Fibroblast of lung (primary cell): ENCODE data around the gene DDI2. TPM values are rescaled to one million over a fixed set of nuclear protein-coding genes. Genes with fewer than 3 reads are reported as not detected.

Experiments
- DNase-seq, 2 donors: peaks; one replicate each; pipeline versions ENCODE4 v3.0.0 to v3.0.0-alpha.2; 2010; ENCODE audit warnings: low read depth in 2 of 2
- H2AFZ ChIP-seq: 2 replicates; pipeline ENCODE4 v1.5.1; 2012; ENCODE audit warnings: low read length, control low read depth, inconsistent platforms
- H3K27ac ChIP-seq: 2 replicates; pipeline ENCODE4 v1.5.1; 2011; ENCODE audit warnings: low read length, control low read depth; ENCODE audit not compliant: insufficient read depth
- H3K27me3 ChIP-seq: 2 replicates; pipeline ENCODE4 v1.5.1; 2011; ENCODE audit warnings: mild to moderate bottlenecking, low read length; ENCODE audit not compliant: control insufficient read depth, insufficient read depth
- H3K36me3 ChIP-seq: 2 replicates; pipeline ENCODE4 v1.5.1; 2011; ENCODE audit warnings: low read length; ENCODE audit not compliant: control insufficient read depth, insufficient read depth
- H3K4me1 ChIP-seq: 2 replicates; pipeline ENCODE4 v1.5.1; 2011; ENCODE audit warnings: low read length; ENCODE audit not compliant: control insufficient read depth, insufficient read depth; ENCODE audit errors: extremely low read depth
- H3K4me2 ChIP-seq: 2 replicates; pipeline ENCODE4 v1.5.1; 2011; ENCODE audit warnings: low read length, control low read depth; ENCODE audit not compliant: insufficient read depth; ENCODE audit errors: extremely low read depth
- H3K4me3 ChIP-seq, 4 experiments: fragments of 200-600 bp in 1 of 4; sonication (generic) in 1 of 4; replicated peaks in 1 of 4; 2 replicates each; pipeline ENCODE4 v1.5.1; 2011 to 2016; ENCODE audit warnings: low read length in 4 of 4, low read depth in 3 of 4, mild to moderate bottlenecking in 3 of 4, control low read depth in 2 of 4, inconsistent platforms in 1 of 4, mixed read lengths in 1 of 4; ENCODE audit not compliant: insufficient read depth in 1 of 4; ENCODE audit errors: control extremely low read depth in 1 of 4
- H3K79me2 ChIP-seq: 2 replicates; pipeline ENCODE4 v1.5.1; 2012; ENCODE audit warnings: mild to moderate bottlenecking, low read length, inconsistent platforms; ENCODE audit not compliant: control insufficient read depth, insufficient read depth
- H3K9ac ChIP-seq: 2 replicates; pipeline ENCODE4 v1.5.1; 2011; ENCODE audit warnings: mild to moderate bottlenecking, low read length, control low read depth; ENCODE audit not compliant: insufficient read depth
- H3K9me3 ChIP-seq: 2 replicates; pipeline ENCODE4 v1.5.1; 2012; ENCODE audit warnings: low read depth, low read length; ENCODE audit not compliant: control insufficient read depth, insufficient read depth
- H4K20me1 ChIP-seq: 2 replicates; pipeline ENCODE4 v1.5.1; 2011; ENCODE audit warnings: low read length; ENCODE audit not compliant: control insufficient read depth, insufficient read depth; ENCODE audit errors: extremely low read depth
- EZH2 ChIP-seq: IDR thresholded peaks from 2 replicates; pipeline ENCODE4 v1.5.1; 2012; ENCODE audit warnings: low read length, control low read depth, mild to moderate bottlenecking; ENCODE audit errors: missing control alignments
- polyA plus RNA-seq, 2 donors: library from polyadenylated mRNA; depleted of rRNA in 1 of 2; stranded (reverse) in 1 of 2; unstranded in 1 of 2; fragments of >200 nt; gene quantifications; 2 replicates each; pipeline ENCODE4 v1.2.1, GENCODE V29; 2011 to 2012; ENCODE audit warnings: missing spikeins in 1 of 2
- total RNA-seq: library from RNA; depleted of rRNA; stranded (reverse); fragments of >200 nt; gene quantifications from 2 replicates; pipeline ENCODE4 v1.2.1, GENCODE V29; 2014
- TF ChIP-seq, protein P1 (sequence below), 2 donors: IDR thresholded peaks in 1 of 2; conservative IDR thresholded peaks in 1 of 2; 1 replicate in 1 of 2; 2 replicates in 1 of 2; pipeline ENCODE4 v1.5.1; 2011 to 2012; ENCODE audit warnings: low read length in 2 of 2, control low read depth in 1 of 2, inconsistent platforms in 1 of 2, low read depth in 1 of 2, mild to moderate bottlenecking in 1 of 2

Gene DDI2
- total and polyA plus RNA-seq, 2 donors (not counting 1 experiment from before 2014, with no cell fraction given): 9.3 to 11.7 TPM

- H3K27me3 ChIP-seq: no peaks in the 10 kb centered on the region
- no peaks in the 10 kb centered on the region for H3K79me2 ChIP-seq
- no peak overlapping the region for H3K27ac ChIP-seq
- H3K4me3 ChIP-seq: no peak overlapping the region
- no peaks in the 10 kb centered on the region for H3K9me3 ChIP-seq
- TF ChIP-seq EZH2: no peak
- TF ChIP-seq, protein P1, sequence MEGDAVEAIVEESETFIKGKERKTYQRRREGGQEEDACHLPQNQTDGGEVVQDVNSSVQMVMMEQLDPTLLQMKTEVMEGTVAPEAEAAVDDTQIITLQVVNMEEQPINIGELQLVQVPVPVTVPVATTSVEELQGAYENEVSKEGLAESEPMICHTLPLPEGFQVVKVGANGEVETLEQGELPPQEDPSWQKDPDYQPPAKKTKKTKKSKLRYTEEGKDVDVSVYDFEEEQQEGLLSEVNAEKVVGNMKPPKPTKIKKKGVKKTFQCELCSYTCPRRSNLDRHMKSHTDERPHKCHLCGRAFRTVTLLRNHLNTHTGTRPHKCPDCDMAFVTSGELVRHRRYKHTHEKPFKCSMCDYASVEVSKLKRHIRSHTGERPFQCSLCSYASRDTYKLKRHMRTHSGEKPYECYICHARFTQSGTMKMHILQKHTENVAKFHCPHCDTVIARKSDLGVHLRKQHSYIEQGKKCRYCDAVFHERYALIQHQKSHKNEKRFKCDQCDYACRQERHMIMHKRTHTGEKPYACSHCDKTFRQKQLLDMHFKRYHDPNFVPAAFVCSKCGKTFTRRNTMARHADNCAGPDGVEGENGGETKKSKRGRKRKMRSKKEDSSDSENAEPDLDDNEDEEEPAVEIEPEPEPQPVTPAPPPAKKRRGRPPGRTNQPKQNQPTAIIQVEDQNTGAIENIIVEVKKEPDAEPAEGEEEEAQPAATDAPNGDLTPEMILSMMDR (conservative IDR thresholded peaks at IDR 0.05 in 1 of 2, IDR thresholded peaks at IDR 0.05 in 1 of 2; ENCODE audit: low read depth in 1 of 2, low read length in 2 of 2): no peak
- H3K4me1 ChIP-seq: no peaks in the 10 kb centered on the region
- no peak for DNase-seq
- no peaks in the 10 kb centered on the region for H3K36me3 ChIP-seq
- H3K4me2 ChIP-seq: no peak overlapping the region
- H2AFZ ChIP-seq: no peak overlapping the region
- no peak overlapping the region for H3K9ac ChIP-seq
- H4K20me1 ChIP-seq: no peaks in the 10 kb centered on the region
These were observed 54.2 kb downstream of the DDI2 start for GRCh38 chr1:15671430-15671829.

- Histone ChIP-seq H3K79me2 (no peaks in the 10 kb centered on the region), H2AFZ (no peak overlapping the region), H3K4me3 (no peak overlapping the region), H3K36me3 (no peaks in the 10 kb centered on the region), H3K4me1 (peaks cover 2% of the 10 kb centered on the region), H3K27me3 (no peaks in the 10 kb centered on the region), H4K20me1 (no peaks in the 10 kb centered on the region), H3K9me3 (no peaks in the 10 kb centered on the region), H3K4me2 (no peak overlapping the region), H3K9ac (no peak overlapping the region), H3K27ac (no peak overlapping the region)
- DNase-seq: no peak
- no peak for TF ChIP-seq EZH2
- TF ChIP-seq, protein P1 (conservative IDR thresholded peaks at IDR 0.05 in 1 of 2, IDR thresholded peaks at IDR 0.05 in 1 of 2; ENCODE audit: low read depth in 1 of 2, low read length in 2 of 2): no peak
These were observed 57.3 kb downstream of the DDI2 start for GRCh38 chr1:15674386-15675159.

GRCh38 chr1:15676010-15676409 lies 58.8 kb downstream of the DDI2 start:
- H3K79me2 ChIP-seq: no peaks in the 10 kb centered on the region
- H3K27ac ChIP-seq: no peak overlapping the region
- H4K20me1 ChIP-seq: no peaks in the 10 kb centered on the region
- H3K4me3 ChIP-seq: no peak overlapping the region
- peaks cover 11% of the 10 kb centered on the region for H3K4me1 ChIP-seq
- H3K9ac ChIP-seq: no peak overlapping the region
- no peaks in the 10 kb centered on the region for H3K36me3 ChIP-seq
- H3K27me3 ChIP-seq: no peaks in the 10 kb centered on the region
- H3K4me2 ChIP-seq: no peak overlapping the region
- H2AFZ ChIP-seq: no peak overlapping the region
- DNase-seq: no peak
- no peaks in the 10 kb centered on the region for H3K9me3 ChIP-seq
- TF ChIP-seq, protein P1 (conservative IDR thresholded peaks at IDR 0.05 in 1 of 2, IDR thresholded peaks at IDR 0.05 in 1 of 2; ENCODE audit: low read depth in 1 of 2, low read length in 2 of 2): no peak
- no peak for TF ChIP-seq EZH2
